Measurements from ENCODE around the gene LRP11. TPM values are rescaled to one million over a fixed set of nuclear protein-coding genes. Genes with fewer than 3 reads are reported as not detected.
"Not testable (repeated sequence)": the region's sequence is repeated elsewhere in the genome, so short reads cannot be mapped to it uniquely, and the experiment has no call there.

LRP11 gene
- total RNA-seq, 1 donor from 2014 or later: 34.0 TPM

DNA sequence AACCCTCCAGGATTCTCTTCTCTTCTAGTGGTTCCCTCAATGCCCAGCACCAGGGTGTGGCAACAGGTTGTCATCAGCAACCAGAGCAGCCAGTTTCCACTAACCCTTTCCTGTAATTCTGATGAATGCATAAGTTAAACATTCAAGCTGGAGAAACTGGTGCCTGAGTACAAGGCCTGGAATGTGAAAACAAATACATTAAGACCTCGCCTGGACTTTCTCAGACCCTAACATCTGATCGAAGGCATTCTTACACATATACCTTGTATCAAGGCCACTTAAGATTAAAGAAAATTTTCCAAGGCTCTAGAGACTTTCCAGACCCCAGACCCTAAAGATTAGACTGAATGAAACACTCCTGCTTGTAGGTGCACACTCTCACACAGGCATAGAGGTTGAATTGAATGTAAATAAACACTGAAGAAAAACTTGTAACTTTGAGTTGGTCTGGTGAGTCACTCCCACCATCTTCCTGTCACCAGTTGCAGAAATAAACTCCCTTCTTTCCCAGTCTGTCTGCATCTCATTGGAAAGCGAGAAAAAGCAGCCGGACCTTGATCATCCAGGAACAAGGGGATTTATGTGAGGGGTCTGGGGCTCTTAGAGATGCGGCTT lies 9.0 kb downstream of the LRP11 start:
- ATAC-seq: no peak
- intact Hi-C loops (cut with DNase I): no loop called here
- DNase-seq (ENCODE audit: low spot score): no peak

DNA sequence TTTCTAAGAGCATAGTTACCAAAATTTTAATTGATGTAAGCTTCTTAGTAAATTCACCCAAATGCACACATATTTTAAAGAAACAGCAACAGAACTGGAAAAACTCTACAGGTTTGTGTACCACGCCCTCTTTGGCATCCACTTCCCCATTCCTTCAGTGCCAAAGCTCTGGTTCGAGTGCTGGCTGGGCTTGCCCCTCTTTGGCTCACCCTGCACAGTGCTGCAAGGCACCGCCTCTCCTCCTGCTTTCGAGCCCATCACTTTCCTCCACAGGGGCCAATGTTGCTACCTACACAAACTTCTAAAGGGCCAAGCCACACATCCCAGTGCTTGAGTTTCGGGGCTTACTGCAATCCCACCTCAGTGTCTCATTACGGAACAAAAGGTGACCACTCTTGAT lies 9.6 kb downstream of the LRP11 start:
- DNase-seq (ENCODE audit: low spot score) (no peak), ATAC-seq (no peak)
- intact Hi-C loops (cut with DNase I): no loop called here

DNA sequence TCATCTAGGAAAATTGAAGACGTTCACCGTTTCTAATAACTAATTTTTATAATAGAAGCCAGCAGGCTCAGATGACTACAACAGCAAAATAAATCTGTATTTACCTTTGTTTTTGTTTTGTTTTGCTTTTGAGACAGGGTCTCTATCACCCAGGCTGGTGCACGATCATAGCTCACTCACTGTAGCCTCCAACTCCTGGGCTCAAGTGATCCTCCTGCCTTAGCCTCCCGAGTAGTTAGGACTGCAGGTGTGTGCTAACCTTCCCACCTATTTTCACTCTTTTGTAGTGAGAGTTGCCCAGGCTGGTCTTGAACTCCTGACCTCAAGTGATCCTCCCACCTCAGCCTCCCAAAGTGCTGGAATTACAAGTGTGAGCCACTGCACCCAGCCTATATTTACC lies 10.1 kb downstream of the LRP11 start:
- DNase-seq (ENCODE audit: low spot score); ATAC-seq; intact Hi-C loops (cut with DNase I): not testable (repeated sequence)

GRCh38 chr6:149852881-149853280 lies 11.3 kb downstream of the LRP11 start:
- ATAC-seq: no peak
- no peak for DNase-seq (ENCODE audit: low spot score)
- intact Hi-C loops (cut with DNase I): loop anchor here (2.0 kb wide), 1 partner anchor 14 kb away; no protein-coding TSS in a partner anchor

DNA sequence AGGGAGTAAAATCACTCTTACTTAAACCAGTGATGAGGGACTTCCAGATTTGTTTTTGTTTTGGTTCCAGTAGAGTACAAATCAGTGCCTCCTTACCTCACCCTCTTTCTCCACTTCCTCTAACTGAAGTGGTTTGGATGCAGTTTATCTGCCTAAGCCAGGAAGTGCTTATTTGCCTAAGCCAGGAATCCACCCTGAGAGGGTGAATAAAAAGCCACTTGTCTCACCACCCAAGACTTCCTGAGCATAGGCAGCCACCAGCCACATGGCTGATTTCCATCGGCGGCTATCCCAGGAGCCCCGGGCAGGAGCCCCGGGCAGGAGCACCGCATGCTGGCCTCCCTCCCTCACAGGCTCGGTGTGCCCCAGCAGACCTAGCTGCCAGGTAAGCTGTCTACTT lies 12.0 kb downstream of the LRP11 start:
- DNase-seq (ENCODE audit: low spot score) (no peak), ATAC-seq (no peak)
- intact Hi-C loops (cut with DNase I): loop anchor here (2.0 kb wide), 1 partner anchor 13 kb away; no protein-coding TSS in a partner anchor

DNA sequence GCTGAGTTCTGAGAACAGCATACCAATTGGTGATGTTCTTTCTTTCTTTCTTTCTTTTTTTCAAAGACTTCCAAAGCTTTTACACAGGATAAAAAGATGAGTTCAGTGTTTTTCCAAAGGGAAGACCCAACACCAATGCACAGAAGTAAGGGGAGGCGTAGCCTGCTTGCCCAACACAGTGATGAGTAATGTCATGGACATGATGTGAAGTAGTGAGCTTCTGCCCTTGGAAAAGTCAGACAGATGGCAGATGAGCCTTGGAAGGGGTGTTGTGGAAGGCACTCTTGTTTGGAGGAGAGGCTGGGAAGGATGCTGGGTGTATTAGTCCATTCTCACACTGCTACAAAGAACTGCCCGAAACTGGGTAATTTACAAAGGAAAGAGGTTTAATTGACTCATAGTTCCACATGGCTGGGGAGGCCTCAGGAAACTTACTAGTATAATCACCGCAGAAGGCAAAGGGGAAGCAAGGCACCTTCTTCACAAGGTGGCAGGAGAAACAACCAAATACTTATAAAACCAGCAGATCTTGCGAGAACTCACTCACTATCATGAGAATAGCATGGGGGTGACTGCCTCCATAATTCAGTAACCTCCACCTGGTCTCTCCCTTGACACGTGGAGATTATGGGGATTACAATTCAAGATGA lies 12.6 kb downstream of the LRP11 start:
- intact Hi-C loops (cut with DNase I): loop anchor here (2.0 kb wide), 1 partner anchor 13 kb away; no protein-coding TSS in a partner anchor
- DNase-seq (ENCODE audit: low spot score) (no peak), ATAC-seq (no peak)

GRCh38 chr6:149848343-149848742 lies 15.8 kb downstream of the LRP11 start:
- intact Hi-C loops (cut with DNase I); ATAC-seq; DNase-seq (ENCODE audit: low spot score): not testable (repeated sequence)

- intact Hi-C loops (cut with DNase I): no loop called here
- ATAC-seq: no peak
- DNase-seq (ENCODE audit: low spot score): no peak
Observed at GRCh38 chr6:149847939-149848267, 16.3 kb downstream of the LRP11 start.

GRCh38 chr6:149846321-149846720 lies 17.8 kb downstream of the LRP11 start:
- intact Hi-C loops (cut with DNase I): no loop called here
- ATAC-seq (no peak), DNase-seq (ENCODE audit: low spot score) (no peak)

DNA sequence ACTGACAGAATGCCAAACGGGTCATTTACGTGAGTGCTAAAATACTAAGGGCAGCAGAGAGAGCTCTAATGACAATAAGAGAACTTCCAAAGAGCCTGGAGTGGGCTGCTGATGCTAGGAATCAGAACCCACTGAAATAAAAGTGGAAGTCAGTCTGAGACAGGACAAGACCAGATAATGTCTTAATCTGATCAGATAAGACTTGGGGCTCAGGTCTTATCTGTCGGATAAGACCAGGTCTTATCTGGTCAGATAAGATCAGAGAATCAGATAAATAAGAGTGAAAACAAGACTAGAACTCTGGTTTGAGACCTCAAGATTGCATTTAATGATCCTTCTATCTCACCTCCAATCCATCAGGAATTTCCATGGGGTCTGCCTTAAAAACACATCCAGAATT lies 18.6 kb downstream of the LRP11 start:
- intact Hi-C loops (cut with DNase I): no loop called here

DNA sequence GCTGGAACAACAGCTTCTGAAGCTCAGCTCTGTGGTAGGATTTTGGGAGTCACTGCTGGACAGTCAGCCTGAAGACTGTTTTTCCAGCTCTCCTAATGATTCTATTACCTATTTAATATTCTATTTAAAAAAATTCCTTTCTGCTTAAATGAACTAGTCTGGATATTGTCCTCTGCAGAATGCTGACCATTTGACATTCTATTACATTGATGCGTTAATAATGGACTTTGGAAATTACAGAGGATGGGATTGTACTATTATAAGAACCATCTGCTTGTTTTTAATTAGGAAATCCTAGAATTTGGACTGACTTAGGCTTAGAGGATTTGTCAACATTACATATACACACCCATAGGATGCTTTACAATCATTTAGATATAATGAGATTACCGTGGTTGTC lies 19.7 kb downstream of the LRP11 start:
- intact Hi-C loops (cut with DNase I): no loop called here

More for the DNA sequence above, 18.6 kb downstream of the LRP11 start:
- ATAC-seq: no peak
- no peak for DNase-seq (ENCODE audit: low spot score)

GRCh38 chr6:149844036-149844435 lies 20.1 kb downstream of the LRP11 start:
- ATAC-seq; intact Hi-C loops (cut with DNase I); DNase-seq (ENCODE audit: low spot score): not testable (repeated sequence)

More for the DNA sequence above, 19.7 kb downstream of the LRP11 start:
- DNase-seq (ENCODE audit: low spot score) (no peak), ATAC-seq (no peak)

DNA sequence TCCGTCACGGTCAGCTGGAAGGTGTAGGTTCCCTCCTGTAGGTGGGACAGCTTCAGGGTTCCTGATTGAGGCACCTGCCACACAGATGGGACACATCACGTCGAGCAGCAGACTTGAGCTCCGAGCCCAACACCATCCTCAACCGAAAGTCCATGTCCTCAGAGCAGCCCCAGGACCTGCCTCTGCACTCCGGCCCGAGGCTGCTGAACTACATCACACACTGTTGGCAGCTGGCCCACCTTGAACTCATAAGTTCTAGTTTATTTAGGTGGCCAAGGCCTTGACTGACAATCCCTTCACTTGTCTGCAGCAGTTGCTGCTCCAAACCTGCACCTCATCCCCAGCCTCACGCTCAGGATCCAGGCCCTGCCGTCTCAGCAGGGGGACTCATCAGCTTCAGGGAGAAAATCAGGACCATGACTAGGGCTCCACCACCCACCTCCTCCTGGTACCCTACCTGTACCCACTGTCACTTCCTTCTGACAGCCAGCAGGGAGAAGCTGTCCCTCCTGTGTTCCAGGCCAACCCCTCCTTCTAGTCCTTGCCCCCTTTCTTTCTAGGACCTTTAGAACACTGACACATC lies 21.0 kb downstream of the LRP11 start:
- no peak for DNase-seq (ENCODE audit: low spot score)
- intact Hi-C loops (cut with DNase I): no loop called here
- ATAC-seq: no peak

- intact Hi-C loops (cut with DNase I): no loop called here
- DNase-seq (ENCODE audit: low spot score) (no peak), ATAC-seq (no peak)
Observed at GRCh38 chr6:149842331-149842730, 21.8 kb downstream of the LRP11 start.

- intact Hi-C loops (cut with DNase I): no loop called here
- ATAC-seq (peak; percentile 95), DNase-seq (ENCODE audit: low spot score) (peak; percentile 73)
Observed at GRCh38 chr6:149840345-149841075, 23.6 kb downstream of the LRP11 start.

- intact Hi-C loops (cut with DNase I): loop anchor here (5.0 kb wide), 1 partner anchor 88 kb away; the partner anchor contains the start of gene RAET1G
- ATAC-seq (peak; percentile 55), DNase-seq (ENCODE audit: low spot score) (peak; percentile 74)
Observed at GRCh38 chr6:149834513-149835481, 29.4 kb downstream of the LRP11 start.

DNA sequence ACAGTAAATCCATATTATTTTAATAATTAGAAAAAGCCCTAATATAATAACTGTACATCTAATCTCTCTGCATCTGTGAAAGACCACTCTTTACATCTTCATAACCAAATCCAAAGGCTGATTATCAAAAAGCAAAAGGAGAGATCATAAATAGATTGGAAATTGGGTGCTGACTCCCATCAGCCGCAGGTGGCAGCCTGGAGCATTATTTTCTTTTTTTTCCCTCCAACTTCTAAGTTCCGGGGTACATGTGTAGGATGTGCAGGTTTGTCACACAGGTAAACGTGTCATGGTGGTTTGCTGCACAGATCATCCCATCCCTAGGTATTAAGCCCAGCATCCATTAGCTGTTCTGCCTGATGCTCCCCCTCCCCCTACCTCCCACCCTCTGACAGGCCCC lies 30.5 kb downstream of the LRP11 start:
- no peak for ATAC-seq
- DNase-seq (ENCODE audit: low spot score): no peak
- intact Hi-C loops (cut with DNase I): no loop called here

DNA sequence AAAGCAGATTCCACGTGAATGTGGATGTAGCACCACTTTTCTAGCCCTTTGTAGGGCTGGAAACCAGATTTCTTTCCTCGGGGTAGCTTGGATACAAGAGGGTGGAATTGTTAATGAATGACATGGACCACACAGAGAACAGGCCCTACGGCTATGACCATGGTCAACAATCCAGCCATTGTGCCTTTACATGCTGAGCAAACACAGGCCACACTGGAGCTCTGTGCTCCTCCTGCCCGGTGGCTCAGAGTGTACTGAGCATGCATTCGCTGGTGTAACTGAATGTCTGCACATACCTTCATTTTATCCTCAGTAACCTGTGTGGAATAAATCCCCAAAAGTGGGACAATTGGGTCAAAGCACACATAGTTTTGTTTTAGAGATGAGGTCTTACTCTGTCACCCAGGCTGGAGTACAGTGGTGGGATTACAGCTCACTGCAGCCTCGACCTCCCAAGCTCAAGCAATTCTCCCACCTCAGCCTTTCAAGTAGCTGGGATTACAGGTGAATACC lies 32.8 kb downstream of the LRP11 start:
- ATAC-seq: peak; percentile 86
- intact Hi-C loops (cut with DNase I): no loop called here

More for the DNA sequence above, 32.8 kb downstream of the LRP11 start:
- DNase-seq (ENCODE audit: low spot score): no peak
